ENCODE data around the gene GPR65. TPM values are rescaled to one million over a fixed set of nuclear protein-coding genes. Genes with fewer than 3 reads are reported as not detected.
A peak's percentile ranks its signal among the peaks of the same experiment; 100 is the strongest.
"Not testable (repeated sequence)": the region's sequence is repeated elsewhere in the genome, so short reads cannot be mapped to it uniquely, and the experiment has no call there.

Gene GPR65
- total RNA-seq, 2 experiments from 2014 or later: 17.9 to 21.0 TPM

DNA sequence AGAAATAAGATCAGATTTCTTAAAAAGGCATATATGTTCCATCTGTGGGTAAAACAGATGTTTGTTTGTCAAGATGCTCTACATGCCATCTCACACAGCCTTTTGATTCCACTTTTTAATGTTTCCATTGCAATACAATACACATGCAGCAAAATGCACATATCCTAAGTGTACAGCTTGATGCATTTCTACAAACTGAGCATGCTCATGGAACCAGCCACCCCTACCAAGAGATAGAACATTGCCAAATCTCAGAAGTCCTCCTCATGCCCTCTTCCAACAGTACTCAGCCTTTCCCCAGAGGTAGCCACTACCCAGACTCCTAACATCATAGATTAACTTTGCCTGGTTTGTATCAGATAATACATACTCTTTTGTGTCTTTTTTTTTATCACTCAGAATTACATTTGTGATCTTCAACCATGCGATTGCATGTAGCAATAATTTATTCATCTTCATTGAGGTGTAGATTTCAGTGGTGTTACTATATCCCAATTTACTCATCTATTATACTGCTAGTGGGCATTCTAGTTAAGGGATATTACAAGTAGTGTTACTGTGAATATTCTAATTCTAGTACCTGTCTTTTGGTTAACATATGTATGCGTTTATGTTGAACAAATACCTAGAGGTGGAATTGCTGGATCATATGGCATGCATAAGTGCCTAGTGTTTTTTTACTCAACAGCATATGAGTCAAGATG is 3.3 kb downstream of the GPR65 start:
- H3K27me3 Mint-ChIP-seq: no peaks in the 10 kb centered on the region
- H3K27ac Mint-ChIP-seq: peak overlapping the region; percentile 10
- H3K4me1 Mint-ChIP-seq: peaks cover 68% of the 10 kb centered on the region
- peaks cover 2% of the 10 kb centered on the region for H3K9me3 Mint-ChIP-seq
- ChIA-PET CTCF (no interaction called here), POLR2A (no interaction called here)
- H3K36me3 Mint-ChIP-seq (ENCODE audit: low read depth): peaks cover 59% of the 10 kb centered on the region
- H3K4me3 Mint-ChIP-seq: peak overlapping the region; percentile 57
- DNase-seq: no peak

DNA sequence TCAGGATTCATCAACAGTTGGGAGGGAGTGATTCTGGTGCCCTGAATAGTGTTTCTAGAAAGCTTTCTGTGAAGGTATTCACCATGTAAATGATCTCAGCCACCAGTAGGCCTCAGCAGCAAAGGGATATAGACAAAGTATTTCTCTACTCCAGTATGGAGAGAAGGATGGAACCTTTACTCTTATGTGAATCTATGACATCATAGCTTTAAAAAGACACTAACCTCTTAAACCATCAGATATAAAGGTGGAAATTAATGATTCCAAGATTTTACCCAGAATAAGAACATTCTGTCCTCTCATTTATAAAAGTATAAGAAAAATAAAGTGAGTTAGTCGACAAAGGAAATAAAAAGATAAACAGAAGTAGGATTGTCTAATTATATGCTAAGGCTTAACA is 4.6 kb downstream of the GPR65 start:
- no peak overlapping the region for H3K4me3 Mint-ChIP-seq
- no peak overlapping the region for H3K27ac Mint-ChIP-seq
- POLR2A ChIA-PET: no interaction called here
- H3K4me1 Mint-ChIP-seq: peaks cover 66% of the 10 kb centered on the region
- CTCF ChIA-PET: interaction anchor here (0.6 kb wide), 1 partner anchor 842 kb away, joined by 3 read pairs; no protein-coding TSS in a partner anchor
- H3K27me3 Mint-ChIP-seq: no peaks in the 10 kb centered on the region
- DNase-seq: no peak
- H3K9me3 Mint-ChIP-seq: peaks cover 2% of the 10 kb centered on the region
- peaks cover 66% of the 10 kb centered on the region for H3K36me3 Mint-ChIP-seq (ENCODE audit: low read depth)

GRCh38 chr14:88010331-88010730 is 5.4 kb downstream of the GPR65 start:
- Mint-ChIP-seq H3K9me3 (peaks cover 2% of the 10 kb centered on the region), H3K36me3 (ENCODE audit: low read depth) (peaks cover 66% of the 10 kb centered on the region), H3K4me1 (peaks cover 64% of the 10 kb centered on the region), H3K4me3 (no peak overlapping the region), H3K27me3 (no peaks in the 10 kb centered on the region), H3K27ac (no peak overlapping the region)
- POLR2A ChIA-PET: no interaction called here
- CTCF ChIA-PET: no interaction called here
- no peak for DNase-seq

DNA sequence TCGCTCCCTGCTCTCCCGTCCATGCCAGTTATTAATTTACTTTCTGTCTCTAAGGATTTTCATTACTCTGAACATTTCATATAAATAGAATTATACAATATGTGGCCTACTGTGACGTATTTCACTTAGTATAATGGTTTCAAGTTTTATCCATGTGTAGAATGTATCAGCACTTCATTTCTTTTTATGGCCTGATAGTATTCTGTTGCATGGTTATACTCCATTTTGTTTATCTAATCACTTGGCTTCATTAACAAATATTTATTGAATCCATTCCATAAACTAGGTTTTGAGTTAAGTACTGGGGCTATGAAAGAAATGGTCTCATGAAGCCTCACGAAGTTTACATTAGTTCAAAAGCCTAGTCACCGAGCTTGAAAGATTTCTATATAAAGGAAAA is 7.6 kb downstream of the GPR65 start:
- H3K36me3 Mint-ChIP-seq (ENCODE audit: low read depth): peaks cover 71% of the 10 kb centered on the region
- POLR2A ChIA-PET: no interaction called here

GRCh38 chr14:88013750-88014349 is 8.9 kb downstream of the GPR65 start:
- Mint-ChIP-seq H3K4me1 (peaks cover 48% of the 10 kb centered on the region), H3K36me3 (ENCODE audit: low read depth) (peaks cover 72% of the 10 kb centered on the region), H3K4me3 (no peak overlapping the region), H3K9me3 (peaks cover 4% of the 10 kb centered on the region), H3K27ac (no peak overlapping the region), H3K27me3 (no peaks in the 10 kb centered on the region)
- CTCF ChIA-PET: interaction anchor here (0.7 to 1.6 kb wide), 6 partner anchors 8 to 95 kb away, joined by 3 to 6 read pairs (median 3); partner anchors contain the start of genes GALC and GPR65
- peak; percentile 26 for DNase-seq
- POLR2A ChIA-PET: no interaction called here

More for the DNA sequence above, 7.6 kb downstream of the GPR65 start:
- no peak for DNase-seq
- Mint-ChIP-seq H3K4me3 (no peak overlapping the region), H3K9me3 (peaks cover 2% of the 10 kb centered on the region), H3K27ac (no peak overlapping the region), H3K4me1 (peaks cover 55% of the 10 kb centered on the region), H3K27me3 (no peaks in the 10 kb centered on the region)
- CTCF ChIA-PET: interaction anchor here (1.2 to 1.6 kb wide), 2 partner anchors 13 to 19 kb away, joined by 5 to 6 read pairs; partner anchors contain the start of gene GALC

DNA sequence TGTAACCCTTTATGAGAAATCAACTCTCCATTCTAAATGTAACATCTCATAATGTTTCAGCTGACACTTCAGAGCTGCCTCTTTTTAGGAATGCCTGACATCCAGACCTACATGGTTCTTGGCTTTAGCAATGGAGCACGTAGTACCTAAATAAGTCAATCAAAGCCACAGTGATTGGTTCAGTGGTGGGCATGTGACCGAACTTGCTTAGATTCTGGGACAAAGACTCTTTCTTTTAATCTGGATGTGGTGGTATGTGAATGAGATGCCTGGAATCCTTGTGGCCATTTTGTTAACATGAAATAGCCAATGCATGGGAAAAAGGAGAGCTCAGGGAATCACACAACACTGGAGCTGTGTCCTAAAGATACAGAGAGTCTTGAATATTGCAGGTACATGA is 11.8 kb downstream of the GPR65 start:
- DNase-seq: no peak
- POLR2A ChIA-PET: no interaction called here
- Mint-ChIP-seq H3K36me3 (ENCODE audit: low read depth) (peaks cover 60% of the 10 kb centered on the region), H3K27me3 (no peaks in the 10 kb centered on the region), H3K4me1 (peaks cover 31% of the 10 kb centered on the region), H3K9me3 (peaks cover 2% of the 10 kb centered on the region), H3K4me3 (no peak overlapping the region), H3K27ac (peak overlapping the region; percentile 7)
- CTCF ChIA-PET: interaction anchor here (0.5 to 2.2 kb wide), 6 partner anchors 9 to 228 kb away, joined by 3 to 5 read pairs (median 4); partner anchors contain the start of genes GALC and GPR65

DNA sequence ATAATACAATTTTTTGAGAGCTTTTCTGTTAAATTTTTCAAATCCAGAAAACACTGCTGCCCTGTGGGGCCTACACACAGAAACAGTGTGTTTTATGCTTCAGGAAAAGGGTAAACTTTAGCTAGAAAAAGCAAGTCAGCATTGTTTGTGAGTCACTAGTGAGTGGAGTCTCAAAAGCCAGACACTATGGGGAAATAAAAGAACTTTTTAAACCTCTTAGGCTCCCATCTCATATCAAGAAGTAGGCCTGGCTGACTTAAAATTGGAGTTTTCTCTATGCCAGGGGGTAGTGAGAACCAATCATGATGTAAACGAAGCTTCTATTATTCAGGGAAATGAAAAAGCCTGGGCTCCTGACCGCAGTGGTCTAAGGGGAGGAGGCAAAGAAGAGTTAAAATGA is 12.6 kb downstream of the GPR65 start:
- CTCF ChIA-PET: interaction anchor here (0.5 to 2.2 kb wide), 7 partner anchors 11 to 228 kb away, joined by 3 to 5 read pairs (median 3); partner anchors contain the start of genes GALC and GPR65
- DNase-seq: no peak
- Mint-ChIP-seq H3K4me3 (no peak overlapping the region), H3K4me1 (peaks cover 26% of the 10 kb centered on the region), H3K27me3 (no peaks in the 10 kb centered on the region), H3K36me3 (ENCODE audit: low read depth) (peaks cover 54% of the 10 kb centered on the region), H3K27ac (no peak overlapping the region), H3K9me3 (peaks cover 2% of the 10 kb centered on the region)
- POLR2A ChIA-PET: no interaction called here

DNA sequence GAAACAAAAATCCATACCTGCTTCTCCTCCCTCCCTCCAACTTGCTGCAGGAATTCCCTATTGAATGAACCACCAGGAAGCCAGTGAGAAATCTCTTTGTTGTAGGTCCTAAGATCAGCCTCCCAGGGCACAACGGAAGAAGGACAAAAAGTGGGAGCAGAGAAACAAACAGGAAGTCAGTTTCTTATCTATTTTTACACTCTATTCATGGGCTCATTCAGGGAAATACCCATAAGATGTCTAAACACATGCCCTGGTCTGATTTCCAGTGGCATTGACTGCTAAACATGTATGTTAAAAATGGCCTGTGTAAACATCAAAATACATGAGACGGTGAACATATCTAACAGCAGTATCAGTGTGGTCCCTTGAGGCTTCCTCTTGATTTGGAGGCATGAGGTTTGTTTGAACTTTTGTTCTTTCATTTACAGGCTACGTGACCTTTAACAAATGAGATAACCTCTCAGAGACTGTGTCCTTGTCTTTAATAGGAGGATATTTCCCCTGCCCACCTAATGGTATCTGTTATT is 18.8 kb downstream of the GPR65 start:
- ChIA-PET POLR2A (no interaction called here), CTCF (no interaction called here)
- peak; percentile 18 for DNase-seq
- H3K4me3 Mint-ChIP-seq: no peak overlapping the region
- H3K4me1 Mint-ChIP-seq: peaks cover 66% of the 10 kb centered on the region
- no peaks in the 10 kb centered on the region for H3K9me3 Mint-ChIP-seq
- no peaks in the 10 kb centered on the region for H3K27me3 Mint-ChIP-seq
- peak overlapping the region; percentile 72 for H3K27ac Mint-ChIP-seq
- peaks cover 28% of the 10 kb centered on the region for H3K36me3 Mint-ChIP-seq (ENCODE audit: low read depth)

GRCh38 chr14:88024252-88025086 is 19.5 kb downstream of the GPR65 start:
- H3K9me3 Mint-ChIP-seq, POLR2A ChIA-PET, CTCF ChIA-PET, H3K4me3 Mint-ChIP-seq, H3K27me3 Mint-ChIP-seq, DNase-seq: not testable (repeated sequence)
- Mint-ChIP-seq H3K4me1 (peaks cover 67% of the 10 kb centered on the region), H3K36me3 (ENCODE audit: low read depth) (peaks cover 26% of the 10 kb centered on the region), H3K27ac (peak overlapping the region; percentile 72)

GRCh38 chr14:88025313-88025712 is 20.4 kb downstream of the GPR65 start:
- ChIA-PET CTCF (interaction anchor here (1.6 to 1.7 kb wide), 2 partner anchors 9 to 13 kb away, joined by 3 to 5 read pairs; no protein-coding TSS in a partner anchor), POLR2A (no interaction called here)
- Mint-ChIP-seq H3K36me3 (ENCODE audit: low read depth) (peaks cover 29% of the 10 kb centered on the region), H3K4me3 (no peak overlapping the region), H3K27me3 (no peaks in the 10 kb centered on the region), H3K9me3 (peaks cover 3% of the 10 kb centered on the region), H3K27ac (no peak overlapping the region), H3K4me1 (peaks cover 70% of the 10 kb centered on the region)
- DNase-seq: no peak

GRCh38 chr14:88026890-88027289 is 22.0 kb downstream of the GPR65 start:
- H3K4me1 Mint-ChIP-seq: peaks cover 75% of the 10 kb centered on the region
- no peaks in the 10 kb centered on the region for H3K27me3 Mint-ChIP-seq
- ChIA-PET CTCF (interaction anchor here (0.6 to 1.7 kb wide), 5 partner anchors 10 to 21 kb away, joined by 3 to 5 read pairs (median 3); no protein-coding TSS in a partner anchor), POLR2A (no interaction called here)
- DNase-seq: peak; percentile 14
- peaks cover 23% of the 10 kb centered on the region for H3K36me3 Mint-ChIP-seq (ENCODE audit: low read depth)
- peak overlapping the region; percentile 89 for H3K27ac Mint-ChIP-seq
- peaks cover 6% of the 10 kb centered on the region for H3K9me3 Mint-ChIP-seq
- peak overlapping the region; percentile 7 for H3K4me3 Mint-ChIP-seq

DNA sequence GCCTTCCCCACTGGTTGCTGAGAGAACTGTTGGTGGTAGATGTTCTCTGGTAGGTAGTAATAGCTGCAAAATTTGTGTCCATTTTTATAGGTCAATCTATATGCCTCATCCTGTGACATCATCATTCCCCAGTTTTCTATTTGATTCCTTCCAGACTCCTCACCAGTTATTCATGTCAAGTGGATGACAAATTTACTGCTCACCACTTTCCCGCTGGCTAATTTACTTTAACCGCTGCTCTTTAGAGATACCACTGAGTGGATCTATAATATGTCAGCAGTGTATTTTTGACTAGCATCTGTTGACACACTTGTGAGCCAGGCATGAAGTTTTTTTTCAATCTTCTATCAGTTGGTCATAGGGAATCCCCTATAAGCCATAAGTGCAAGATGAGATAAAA is 24.6 kb downstream of the GPR65 start:
- Mint-ChIP-seq H3K36me3 (ENCODE audit: low read depth) (peaks cover 25% of the 10 kb centered on the region), H3K4me3 (no peak overlapping the region), H3K9me3 (peaks cover 6% of the 10 kb centered on the region), H3K4me1 (peaks cover 54% of the 10 kb centered on the region), H3K27me3 (no peaks in the 10 kb centered on the region), H3K27ac (peak overlapping the region; percentile 1)
- CTCF ChIA-PET: interaction anchor here (0.6 to 2.1 kb wide), 4 partner anchors 12 to 884 kb away, joined by 3 to 5 read pairs (median 4); no protein-coding TSS in a partner anchor
- POLR2A ChIA-PET: interaction anchor here (0.6 kb wide), 1 partner anchor 12 kb away, joined by 4 read pairs; no protein-coding TSS in a partner anchor
- no peak for DNase-seq
